ENCODE measurements around the gene RHOU.

Gene RHOU

GRCh38 chr1:228785366-228786330 lies 50.4 kb downstream of the RHOU start:
- DNase-seq (ENCODE audit: low read depth in 2 of 2) = no peak

- DNase-seq (ENCODE audit: low read depth in 2 of 2) = no peak
These were observed 51.3 kb downstream of the RHOU start for GRCh38 chr1:228786361-228787129.

GRCh38 chr1:228791791-228792190 lies 56.5 kb downstream of the RHOU start:
- DNase-seq (ENCODE audit: low read depth in 2 of 2) = no peak

- DNase-seq (ENCODE audit: low read depth in 2 of 2) = no peak
These were observed 57.3 kb downstream of the RHOU start for GRCh38 chr1:228792601-228793000.

- no peak for DNase-seq (ENCODE audit: low read depth in 2 of 2)
These were observed 57.8 kb downstream of the RHOU start for GRCh38 chr1:228793032-228793431.

GRCh38 chr1:228794173-228794572 lies 58.9 kb downstream of the RHOU start:
- DNase-seq (ENCODE audit: low read depth in 2 of 2) = no peak

- no peak for DNase-seq (ENCODE audit: low read depth in 2 of 2)
These were observed 59.5 kb downstream of the RHOU start for GRCh38 chr1:228794810-228795209.

- no peak for DNase-seq (ENCODE audit: low read depth in 2 of 2)
These were observed 60.3 kb downstream of the RHOU start for GRCh38 chr1:228795596-228795995.
